ENCODE results near the gene ADAMTS8. TPM values are rescaled to one million over a fixed set of nuclear protein-coding genes. Genes with fewer than 3 reads are reported as not detected.

Gene ADAMTS8
- total and polyA plus RNA-seq, 10 of the 15 experiments (the other 5 are each of a cell fraction or from before 2014, with no cell fraction given) = not detected

- TF ChIP-seq YY1 (IDR thresholded peaks at IDR 0.05; ENCODE audit: low read depth, low read length) = no peak
- no peak for TF ChIP-seq HDGF (IDR thresholded peaks at IDR 0.05)
- no peak for TF ChIP-seq IKZF2 (IDR thresholded peaks at IDR 0.05)
- TF ChIP-seq HDAC6 (IDR thresholded peaks at IDR 0.05; ENCODE audit: unreplicated experiment) = no peak
- TF ChIP-seq LARP7 (IDR thresholded peaks at IDR 0.05) = no peak
- TF ChIP-seq ZNF217 (IDR thresholded peaks at IDR 0.05) = no peak
- TF ChIP-seq NFIC (IDR thresholded peaks at IDR 0.05; ENCODE audit: low read depth, low read length) = no peak
- TF ChIP-seq, protein P1, sequence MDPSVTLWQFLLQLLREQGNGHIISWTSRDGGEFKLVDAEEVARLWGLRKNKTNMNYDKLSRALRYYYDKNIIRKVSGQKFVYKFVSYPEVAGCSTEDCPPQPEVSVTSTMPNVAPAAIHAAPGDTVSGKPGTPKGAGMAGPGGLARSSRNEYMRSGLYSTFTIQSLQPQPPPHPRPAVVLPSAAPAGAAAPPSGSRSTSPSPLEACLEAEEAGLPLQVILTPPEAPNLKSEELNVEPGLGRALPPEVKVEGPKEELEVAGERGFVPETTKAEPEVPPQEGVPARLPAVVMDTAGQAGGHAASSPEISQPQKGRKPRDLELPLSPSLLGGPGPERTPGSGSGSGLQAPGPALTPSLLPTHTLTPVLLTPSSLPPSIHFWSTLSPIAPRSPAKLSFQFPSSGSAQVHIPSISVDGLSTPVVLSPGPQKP (IDR thresholded peaks at IDR 0.05; ENCODE audit: low read depth, low read length) = no peak
- TF ChIP-seq NFYA (IDR thresholded peaks at IDR 0.05; ENCODE audit: borderline replicate concordance, low read depth, low read length) = no peak
- TF ChIP-seq IRF5 (IDR thresholded peaks at IDR 0.05; ENCODE audit: borderline replicate concordance) = no peak
- TF ChIP-seq NRF1 (conservative IDR thresholded peaks at IDR 0.05; ENCODE audit: low read depth, low read length) = no peak
- no peak for TF ChIP-seq IKZF1 (conservative IDR thresholded peaks at IDR 0.05)
- TF ChIP-seq MYB (IDR thresholded peaks at IDR 0.05; ENCODE audit: borderline replicate concordance, low read depth, low read length) = no peak
- TF ChIP-seq MXI1 (IDR thresholded peaks at IDR 0.05; ENCODE audit: low read depth, low read length) = no peak
- no peak for TF ChIP-seq JUND (IDR thresholded peaks at IDR 0.05; ENCODE audit: low read depth, low read length)
- TF ChIP-seq TCF3 (IDR thresholded peaks at IDR 0.05; ENCODE audit: borderline replicate concordance, insufficient read depth, low read depth, low read length) = no peak
- TF ChIP-seq SRF (IDR thresholded peaks at IDR 0.05; ENCODE audit: low read depth in 2 of 2, low read length in 2 of 2) = no peak
- TF ChIP-seq ZBTB11 (CRISPR knock-in tag; IDR thresholded peaks at IDR 0.05) = no peak
- DNase-seq (ENCODE audit: low read depth, low spot score) = no peak
- Histone ChIP-seq H3K79me2 (ENCODE audit: control insufficient read depth, insufficient read depth, low read length) (no peaks in the 10 kb centered on the region), H3K9me3 (replicated peaks; ENCODE audit: control insufficient read depth, insufficient read depth, low read length) (no peaks in the 10 kb centered on the region), H3K4me2 (ENCODE audit: control insufficient read depth, insufficient read depth) (no peak overlapping the region), H3K4me3 (no peak overlapping the region), H2AFZ (ENCODE audit: control insufficient read depth, low read depth, low read length) (no peak overlapping the region), H3K36me3 (ENCODE audit: control insufficient read depth in 2 of 2, insufficient read depth in 2 of 2, low read length in 1 of 2) (no peaks in the 10 kb centered on the region), H3K4me1 (ENCODE audit: control insufficient read depth, insufficient read depth, low read length) (no peaks in the 10 kb centered on the region), H4K20me1 (ENCODE audit: control insufficient read depth, insufficient read depth) (no peaks in the 10 kb centered on the region; the same call in 1 of the 2 replicates), H3K27me3 (replicated peaks in 1 of 2; ENCODE audit: control insufficient read depth in 2 of 2, insufficient read depth in 2 of 2, low read length in 1 of 2) (peaks cover 5 to 11% of the 10 kb centered on the region in 2 experiments; a peak in 3 of 4 replicates), H3K9ac (ENCODE audit: control insufficient read depth, insufficient read depth, low read length) (no peak overlapping the region), H3K27ac (ENCODE audit: control insufficient read depth, insufficient read depth) (no peak overlapping the region)
- in situ Hi-C loops (cut with MboI) = loop anchor here (10.0 kb wide), 1 partner anchor 206 kb away; no protein-coding TSS in a partner anchor
- ATAC-seq = no peak
- POLR2A ChIA-PET = no interaction called here
- no TSS peak for BruUV-seq (replicated peaks)
- intact Hi-C loops (cut with micrococcal nuclease; ENCODE audit: unreplicated experiment) = no loop called here
- no peak for FAIRE-seq
- SMC1A ChIA-PET (ENCODE audit: uncharacterized antibody, unreplicated experiment) = no interaction called here
- RAD21 ChIA-PET (ENCODE audit: unreplicated experiment) = no interaction called here
- WGBS (ENCODE audit: insufficient coverage, insufficient replicate concordance, low lambda C conversion rate, missing lambda C conversion rate) = 30% methylated on average over 7 of the region's 7 CpGs
- CTCF ChIA-PET = interaction anchor here (0.8 to 1.5 kb wide), 3 partner anchors 11 to 205 kb away, joined by 3 to 5 read pairs (median 5); no protein-coding TSS in a partner anchor
Observed at GRCh38 chr11:130421199-130421585, 7.2 kb downstream of the ADAMTS8 start.
